SK-N-SH (cell line): ENCODE data around the gene AKIP1. TPM values are rescaled to one million over a fixed set of nuclear protein-coding genes. Genes with fewer than 3 reads are reported as not detected.

Experiments
- CTCF ChIA-PET: fragments of 300-600, 350-600 bp; formaldehyde crosslinking; extraction: SDS; loops from one replicate; lab custom pipeline; 2021; lab: Yijun Ruan, JAX
- POLR2A ChIA-PET: fragments of 350-600 bp; sonication (Branson Sonifier 250); formaldehyde crosslinking; extraction: SDS; loops from one replicate; lab custom pipeline; 2020; ENCODE audit warnings: antibody characterized with exemption, inconsistent platforms; lab: Yijun Ruan, JAX
- DNase-seq: peaks from one replicate; pipeline ENCODE4 v3.0.0; 2012
- H2AFZ ChIP-seq: fragments of 200-600 bp; sonication (generic); 2 replicates; pipeline ENCODE4 v1.8.1; 2016; ENCODE audit warnings: antibody characterized with exemption, mild to moderate bottlenecking, low read depth
- H3F3A ChIP-seq: fragments of 200-600 bp; sonication (generic); replicated peaks from 2 replicates; pipeline ENCODE3; 2016; ENCODE audit warnings: antibody characterized with exemption, mild to moderate bottlenecking; ENCODE audit not compliant: insufficient read depth
- H3K27ac ChIP-seq, 2 experiments: fragments of 200-500 bp in 1 of 2; fragments of 200-600 bp in 1 of 2; sonication (Bioruptor generic) in 1 of 2; sonication (generic), shearing (Covaris generic) in 1 of 2; 2 replicates each; pipeline versions ENCODE4 v1.5.1 to v1.6.1; 2014 to 2016; ENCODE audit warnings: low read depth in 2 of 2, inconsistent platforms in 1 of 2, low read length in 1 of 2, mild to moderate bottlenecking in 1 of 2, mixed read lengths in 1 of 2
- H3K27me3 ChIP-seq: fragments of 200-600 bp; sonication (generic), shearing (Covaris generic); 2 replicates; pipeline ENCODE4 v1.6.1; 2016; ENCODE audit warnings: mixed run types; ENCODE audit not compliant: insufficient read depth
- H3K36me3 ChIP-seq, 2 experiments: fragments of 200-500 bp in 1 of 2; fragments of 200-600 bp in 1 of 2; sonication (Bioruptor generic) in 1 of 2; sonication (generic) in 1 of 2; replicated peaks in 1 of 2; 2 replicates each; pipeline versions ENCODE3 to v1.5.1; 2014 to 2016; ENCODE audit warnings: low read length in 1 of 2, mild to moderate bottlenecking in 1 of 2; ENCODE audit not compliant: insufficient read depth in 2 of 2, control insufficient read depth in 1 of 2
- H3K4me1 ChIP-seq, 2 experiments: fragments of 200-500 bp in 1 of 2; fragments of 200-600 bp in 1 of 2; sonication (Bioruptor generic) in 1 of 2; sonication (generic), shearing (Covaris generic) in 1 of 2; 2 replicates each; pipeline versions ENCODE4 v1.5.1 to v1.6.1; 2014 to 2016; ENCODE audit warnings: low read depth in 1 of 2, low read length in 1 of 2, mixed run types in 1 of 2; ENCODE audit not compliant: insufficient read depth in 2 of 2, control insufficient read depth in 1 of 2
- H3K4me2 ChIP-seq: fragments of 200-600 bp; sonication (generic), shearing (Covaris generic); 2 replicates; pipeline ENCODE4 v1.6.1; 2017; ENCODE audit warnings: mixed run types
- H3K4me3 ChIP-seq, 2 experiments: fragments of 200-500 bp in 1 of 2; fragments of 200-600 bp in 1 of 2; sonication (Bioruptor generic) in 1 of 2; sonication (generic), shearing (Covaris generic) in 1 of 2; 2 replicates each; pipeline versions ENCODE4 v1.5.1 to v1.8.1; 2014 to 2016; ENCODE audit warnings: low read depth in 2 of 2, inconsistent platforms in 1 of 2, low read length in 1 of 2, mild to moderate bottlenecking in 1 of 2, mixed read lengths in 1 of 2, moderate library complexity in 1 of 2
- H3K79me2 ChIP-seq: fragments of 200-600 bp; sonication (generic); 2 replicates; pipeline ENCODE4 v1.8.1; 2017; ENCODE audit warnings: mild to moderate bottlenecking; ENCODE audit not compliant: insufficient read depth
- H3K9ac ChIP-seq: fragments of 200-600 bp; sonication (generic); 2 replicates; pipeline ENCODE4 v1.6.1; 2017; ENCODE audit warnings: mixed run types
- H3K9me2 ChIP-seq: fragments of 200-600 bp; sonication (generic); 2 replicates; pipeline ENCODE4 v1.6.1; 2017; ENCODE audit warnings: mixed run types
- H3K9me3 ChIP-seq: fragments of 200-600 bp; sonication (generic); 2 replicates; pipeline ENCODE4 v1.6.1; 2017; ENCODE audit warnings: mixed run types, mild to moderate bottlenecking, moderate library complexity
- H4K20me1 ChIP-seq: fragments of 200-600 bp; sonication (generic); 2 replicates; pipeline ENCODE4 v1.6.1; 2017; ENCODE audit warnings: mild to moderate bottlenecking, mixed run types; ENCODE audit not compliant: insufficient read depth
- FOXJ3 ChIP-seq: sonication (generic); formaldehyde crosslinking; IDR thresholded peaks from 2 replicates; pipeline ENCODE4 v1.5.1; 2020; ENCODE audit warnings: mild to moderate bottlenecking, missing genetic modification reagents
- NRF1 ChIP-seq: IDR thresholded peaks from 2 replicates; pipeline ENCODE4 v1.6.1; 2012; ENCODE audit warnings: low read depth, mild to moderate bottlenecking, low read length
- SMC3 ChIP-seq: IDR thresholded peaks from 2 replicates; pipeline ENCODE4 v1.6.1; 2012; ENCODE audit warnings: low read depth, low read length, improper control_type of control experiment
- WGBS: methylation state at CpG from one replicate; pipeline ENCODE4 v1.1.6; 2017; ENCODE audit warnings: low lambda C conversion rate; 5-methylcytosine and 5-hydroxymethylcytosine counted together
- polyA plus RNA-seq, 3 experiments: library from polyadenylated mRNA; depleted of rRNA; stranded (reverse); fragments of >200 nt; gene quantifications; 2 replicates each; pipeline ENCODE4 v1.2.3, GENCODE V29; 2012
- TF ChIP-seq, protein P1 (sequence below): fragments of 150-350 bp; IDR thresholded peaks from 2 replicates; pipeline ENCODE4 v1.6.1; 2016; ENCODE audit warnings: mild to moderate bottlenecking, low read depth, low read length
- TF ChIP-seq, protein P2 (sequence below): IDR thresholded peaks from 2 replicates; pipeline ENCODE4 v1.6.1; 2012; ENCODE audit warnings: mild to moderate bottlenecking, low read depth, low read length, moderate library complexity

Gene AKIP1
- polyA plus RNA-seq, 1 of the 3 experiments (the other 2 are of a cell fraction), result 47.9 TPM

DNA sequence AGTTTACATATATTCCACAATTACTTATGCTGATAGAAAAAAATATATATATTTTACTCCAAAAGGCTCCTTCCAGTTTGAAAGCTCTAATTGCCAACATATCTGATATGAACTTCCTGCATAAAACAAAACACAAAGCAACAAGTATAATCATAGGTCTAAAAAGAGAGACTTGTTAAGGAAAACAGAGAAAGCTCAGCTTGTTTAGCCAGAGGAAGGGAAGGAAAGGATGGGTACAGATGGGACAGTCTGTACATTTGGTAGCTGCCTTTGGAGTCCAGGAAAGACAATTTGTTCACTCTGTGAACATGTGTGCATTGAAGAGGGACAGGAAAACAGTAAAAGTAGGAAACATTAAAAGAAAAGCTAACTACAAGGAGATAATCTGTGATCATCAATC is 45.7 kb upstream of the AKIP1 start (continued):
- TF ChIP-seq, protein P1, sequence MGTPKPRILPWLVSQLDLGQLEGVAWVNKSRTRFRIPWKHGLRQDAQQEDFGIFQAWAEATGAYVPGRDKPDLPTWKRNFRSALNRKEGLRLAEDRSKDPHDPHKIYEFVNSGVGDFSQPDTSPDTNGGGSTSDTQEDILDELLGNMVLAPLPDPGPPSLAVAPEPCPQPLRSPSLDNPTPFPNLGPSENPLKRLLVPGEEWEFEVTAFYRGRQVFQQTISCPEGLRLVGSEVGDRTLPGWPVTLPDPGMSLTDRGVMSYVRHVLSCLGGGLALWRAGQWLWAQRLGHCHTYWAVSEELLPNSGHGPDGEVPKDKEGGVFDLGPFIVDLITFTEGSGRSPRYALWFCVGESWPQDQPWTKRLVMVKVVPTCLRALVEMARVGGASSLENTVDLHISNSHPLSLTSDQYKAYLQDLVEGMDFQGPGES, result no peak

DNA sequence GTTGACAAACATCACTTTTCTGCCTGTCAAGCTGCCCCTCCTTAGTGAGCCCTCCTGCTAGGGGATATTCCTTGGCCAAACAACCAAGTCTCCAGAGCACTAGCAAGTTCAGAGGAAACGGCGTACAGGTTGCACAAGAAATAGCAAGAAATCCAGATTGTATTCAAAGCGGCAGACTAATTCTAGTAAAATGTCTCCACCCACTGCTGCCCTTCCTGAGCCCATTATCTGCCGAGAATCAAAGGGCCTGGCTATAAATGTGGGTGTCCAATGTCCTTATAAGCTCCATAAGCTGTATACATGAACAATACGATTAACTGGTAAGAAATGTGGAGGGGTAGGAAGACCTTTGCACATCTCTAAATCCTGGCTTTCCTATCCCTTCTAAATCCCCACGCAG is 44.0 kb upstream of the AKIP1 start:
- DNase-seq, result no peak
- 75% methylated on average over 6 of the region's 6 CpGs for WGBS
- no peak overlapping the region; the same call in 1 of the 2 replicates for H3K4me2 ChIP-seq

DNA sequence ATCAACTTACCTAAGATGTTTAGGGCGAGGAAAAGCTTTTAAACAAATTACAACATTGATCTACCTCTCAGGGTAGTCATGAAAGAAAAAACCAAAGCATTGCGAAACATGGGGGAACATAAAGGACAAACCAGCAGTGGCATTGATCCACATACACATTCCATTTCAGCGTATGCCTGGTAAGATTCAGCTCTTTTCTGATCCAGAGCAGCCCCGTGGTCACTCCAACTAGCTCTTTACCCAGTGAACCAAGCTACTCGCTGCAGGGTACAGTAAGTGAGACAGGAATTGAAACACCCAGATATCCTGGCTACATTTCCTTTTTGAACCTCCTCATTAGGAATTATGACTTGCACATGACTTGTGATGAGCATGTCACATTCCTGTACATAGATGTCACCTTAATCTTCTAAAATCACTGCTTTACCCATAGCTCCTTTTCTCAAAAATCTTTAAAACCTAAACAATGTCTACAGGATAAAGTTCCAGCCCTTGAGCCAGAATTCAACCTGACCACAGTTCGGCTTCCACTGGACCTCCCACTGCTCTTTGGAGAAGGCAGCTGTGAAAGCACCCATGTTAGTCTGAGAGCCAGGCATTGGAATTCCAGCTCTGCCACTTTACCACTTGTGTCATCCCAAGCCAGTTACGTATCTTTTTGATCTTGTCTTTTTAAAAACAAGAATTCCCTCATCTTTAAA is 42.9 kb upstream of the AKIP1 start:
- H3K36me3 ChIP-seq, result no peaks in the 10 kb centered on the region
- H3K27ac ChIP-seq, result peak overlapping the region in 1 of 2 experiments; percentile 40; a peak in 2 of 4 replicates
- peak overlapping the region; percentile 65; the same call in 1 of the 2 replicates for H3K4me2 ChIP-seq
- H3K4me1 ChIP-seq, result peaks cover 7 to 35% of the 10 kb centered on the region in 2 experiments; a peak in 3 of 4 replicates
- DNase-seq, result no peak
- peaks cover 30% of the 10 kb centered on the region for H3F3A ChIP-seq
- H3K9me2 ChIP-seq, result no peaks in the 10 kb centered on the region
- CTCF ChIA-PET, result interaction anchor here (0.7 to 1.0 kb wide), 3 partner anchors 33 to 46 kb away, joined by 3 to 4 read pairs (median 4); no protein-coding TSS in a partner anchor
- peaks cover 33% of the 10 kb centered on the region for H4K20me1 ChIP-seq
- TF ChIP-seq FOXJ3 (CRISPR knock-in tag), result no peak
- H3K27me3 ChIP-seq, result no peaks in the 10 kb centered on the region
- POLR2A ChIA-PET, result interaction anchor here (1.1 kb wide), 1 partner anchor 179 kb away, joined by 3 read pairs; no protein-coding TSS in a partner anchor
- peaks cover 74% of the 10 kb centered on the region for H3K79me2 ChIP-seq
- peak overlapping the region in 1 of 2 experiments; percentile 9; a peak in 1 of 4 replicates for H3K4me3 ChIP-seq
- no peak overlapping the region for H3K9ac ChIP-seq
- WGBS, result 82% methylated on average over 7 of the region's 7 CpGs
- no peaks in the 10 kb centered on the region for H3K9me3 ChIP-seq
- no peak overlapping the region for H2AFZ ChIP-seq

More for the DNA sequence above, 44.0 kb upstream of the AKIP1 start:
- Histone ChIP-seq H3K4me1 (peaks cover 7 to 35% of the 10 kb centered on the region in 2 experiments; a peak in 3 of 4 replicates), H3K79me2 (peaks cover 84% of the 10 kb centered on the region), H3K27ac (no peak overlapping the region), H3K9me2 (no peaks in the 10 kb centered on the region), H3K4me3 (no peak overlapping the region), H4K20me1 (peaks cover 37% of the 10 kb centered on the region), H3K9me3 (no peaks in the 10 kb centered on the region), H3K27me3 (no peaks in the 10 kb centered on the region)
- POLR2A ChIA-PET, result no interaction called here
- CTCF ChIA-PET, result no interaction called here
- TF ChIP-seq, protein P2, sequence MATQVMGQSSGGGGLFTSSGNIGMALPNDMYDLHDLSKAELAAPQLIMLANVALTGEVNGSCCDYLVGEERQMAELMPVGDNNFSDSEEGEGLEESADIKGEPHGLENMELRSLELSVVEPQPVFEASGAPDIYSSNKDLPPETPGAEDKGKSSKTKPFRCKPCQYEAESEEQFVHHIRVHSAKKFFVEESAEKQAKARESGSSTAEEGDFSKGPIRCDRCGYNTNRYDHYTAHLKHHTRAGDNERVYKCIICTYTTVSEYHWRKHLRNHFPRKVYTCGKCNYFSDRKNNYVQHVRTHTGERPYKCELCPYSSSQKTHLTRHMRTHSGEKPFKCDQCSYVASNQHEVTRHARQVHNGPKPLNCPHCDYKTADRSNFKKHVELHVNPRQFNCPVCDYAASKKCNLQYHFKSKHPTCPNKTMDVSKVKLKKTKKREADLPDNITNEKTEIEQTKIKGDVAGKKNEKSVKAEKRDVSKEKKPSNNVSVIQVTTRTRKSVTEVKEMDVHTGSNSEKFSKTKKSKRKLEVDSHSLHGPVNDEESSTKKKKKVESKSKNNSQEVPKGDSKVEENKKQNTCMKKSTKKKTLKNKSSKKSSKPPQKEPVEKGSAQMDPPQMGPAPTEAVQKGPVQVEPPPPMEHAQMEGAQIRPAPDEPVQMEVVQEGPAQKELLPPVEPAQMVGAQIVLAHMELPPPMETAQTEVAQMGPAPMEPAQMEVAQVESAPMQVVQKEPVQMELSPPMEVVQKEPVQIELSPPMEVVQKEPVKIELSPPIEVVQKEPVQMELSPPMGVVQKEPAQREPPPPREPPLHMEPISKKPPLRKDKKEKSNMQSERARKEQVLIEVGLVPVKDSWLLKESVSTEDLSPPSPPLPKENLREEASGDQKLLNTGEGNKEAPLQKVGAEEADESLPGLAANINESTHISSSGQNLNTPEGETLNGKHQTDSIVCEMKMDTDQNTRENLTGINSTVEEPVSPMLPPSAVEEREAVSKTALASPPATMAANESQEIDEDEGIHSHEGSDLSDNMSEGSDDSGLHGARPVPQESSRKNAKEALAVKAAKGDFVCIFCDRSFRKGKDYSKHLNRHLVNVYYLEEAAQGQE, result no peak
- no peak for TF ChIP-seq NRF1
- TF ChIP-seq SMC3, result no peak
- TF ChIP-seq, all 33 proteins: peak for 0
- H3K9ac ChIP-seq, result no peak overlapping the region
- no peak overlapping the region for H2AFZ ChIP-seq
- no peaks in the 10 kb centered on the region for H3K36me3 ChIP-seq
- peaks cover 23% of the 10 kb centered on the region for H3F3A ChIP-seq
